ENCODE measurements around the gene CST8.
"Not testable (repeated sequence)": the region's sequence is repeated elsewhere in the genome, so short reads cannot be mapped to it uniquely, and the experiment has no call there.

The CST8 gene

GRCh38 chr20:23456409-23456808, 34.5 kb upstream of the CST8 start:
- Mint-ChIP-seq H3K9me3 (no peaks in the 10 kb centered on the region), H3K4me3 (no peak overlapping the region), H3K27me3 (no peaks in the 10 kb centered on the region), H3K4me1 (peaks cover 20% of the 10 kb centered on the region), H3K27ac (no peak overlapping the region), H3K36me3 (ENCODE audit: low read depth) (no peaks in the 10 kb centered on the region)
- ATAC-seq (no peak), DNase-seq (no peak)

DNA sequence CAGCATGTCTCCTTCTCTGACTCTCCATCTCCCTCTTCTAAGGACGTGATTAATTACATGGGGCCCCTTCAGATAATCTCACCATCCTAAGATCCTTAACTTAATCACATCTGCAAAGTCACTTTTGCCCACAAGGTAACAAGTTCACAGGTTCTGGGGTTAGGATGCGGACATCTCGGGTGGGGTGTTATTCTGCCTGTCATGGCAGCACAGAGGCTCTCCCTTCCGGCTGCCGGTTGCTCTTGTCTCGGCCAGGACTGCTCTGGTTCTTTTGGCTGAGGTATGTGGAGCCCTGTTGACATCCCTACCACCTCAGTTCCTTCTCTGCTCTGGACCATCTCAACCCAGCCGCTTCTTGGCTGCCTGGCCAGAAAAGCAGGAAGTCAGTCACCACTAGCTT, 34.0 kb upstream of the CST8 start:
- no peaks in the 10 kb centered on the region for H3K36me3 Mint-ChIP-seq (ENCODE audit: low read depth)
- no peak overlapping the region for H3K27ac Mint-ChIP-seq
- H3K4me3 Mint-ChIP-seq = no peak overlapping the region
- no peak for ATAC-seq
- H3K4me1 Mint-ChIP-seq = peaks cover 20% of the 10 kb centered on the region
- no peaks in the 10 kb centered on the region for H3K9me3 Mint-ChIP-seq
- DNase-seq = no peak
- no peaks in the 10 kb centered on the region for H3K27me3 Mint-ChIP-seq

DNA sequence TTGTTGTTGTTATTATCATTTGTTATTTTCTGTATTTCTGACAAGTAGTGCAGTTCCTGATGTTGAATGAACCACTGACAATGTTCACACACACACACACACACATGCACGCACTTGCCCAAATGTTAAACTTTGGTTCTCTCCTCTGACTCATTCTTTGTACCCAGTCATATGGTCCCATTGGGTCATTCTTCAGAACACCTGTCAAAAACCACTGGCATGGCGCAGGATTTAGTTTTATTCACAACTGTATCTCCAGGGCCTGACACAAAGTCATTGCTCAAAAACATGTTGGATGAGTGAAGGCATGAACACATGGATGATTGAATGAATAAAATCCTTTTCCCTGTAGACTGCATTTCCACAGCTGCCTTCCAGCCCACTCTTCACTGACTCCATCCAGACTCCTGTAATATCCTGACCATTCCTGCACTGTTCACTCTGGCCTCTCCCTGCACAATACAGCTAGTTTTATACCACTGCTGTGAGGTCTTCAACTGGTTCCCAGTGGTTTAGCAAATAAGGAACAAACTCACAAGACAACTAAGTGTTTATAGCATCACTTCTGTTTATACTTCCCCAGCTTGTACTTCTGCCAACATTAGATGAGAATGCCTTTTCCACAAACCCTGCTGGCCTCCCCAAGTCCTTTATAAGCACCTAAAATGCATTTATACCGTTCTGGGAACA, 31.3 kb upstream of the CST8 start:
- no peak for ATAC-seq

DNA sequence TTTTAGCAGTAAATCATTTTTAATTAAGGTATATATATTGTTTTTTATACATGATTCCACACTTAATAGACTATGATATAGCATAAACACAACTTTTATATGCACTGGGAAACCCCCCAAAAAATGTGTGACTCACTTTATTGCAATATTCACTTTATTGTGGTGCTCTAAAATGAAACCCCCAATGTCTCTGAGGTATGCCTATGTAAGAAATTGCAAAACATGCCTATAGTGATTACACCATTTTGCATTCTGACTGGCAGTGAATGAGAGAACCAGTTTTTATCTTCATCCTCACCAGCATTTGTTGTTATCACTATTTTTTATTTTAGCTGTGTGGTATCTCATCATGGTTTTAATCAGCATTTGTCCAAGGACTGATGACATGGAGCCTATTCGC, 29.7 kb upstream of the CST8 start:
- Mint-ChIP-seq H3K4me1 (peaks cover 15% of the 10 kb centered on the region), H3K4me3 (no peak overlapping the region), H3K27me3 (peaks cover 5% of the 10 kb centered on the region), H3K9me3 (peaks cover 8% of the 10 kb centered on the region), H3K36me3 (ENCODE audit: low read depth) (no peaks in the 10 kb centered on the region), H3K27ac (no peak overlapping the region)
- ATAC-seq (no peak), DNase-seq (no peak)

More for the DNA sequence above, 31.3 kb upstream of the CST8 start:
- Mint-ChIP-seq H3K27me3 (no peaks in the 10 kb centered on the region), H3K9me3 (peaks cover 3% of the 10 kb centered on the region), H3K27ac (no peak overlapping the region), H3K4me1 (peaks cover 20% of the 10 kb centered on the region), H3K4me3 (no peak overlapping the region), H3K36me3 (ENCODE audit: low read depth) (no peaks in the 10 kb centered on the region)
- DNase-seq = no peak

- not testable (repeated sequence) for ATAC-seq; H3K4me3 Mint-ChIP-seq; H3K27ac Mint-ChIP-seq; H3K27me3 Mint-ChIP-seq; DNase-seq; H3K4me1 Mint-ChIP-seq; H3K36me3 Mint-ChIP-seq (ENCODE audit: low read depth)
- H3K9me3 Mint-ChIP-seq = peaks cover 20% of the 10 kb centered on the region
These were observed 24.0 kb upstream of the CST8 start for GRCh38 chr20:23466961-23467360.

DNA sequence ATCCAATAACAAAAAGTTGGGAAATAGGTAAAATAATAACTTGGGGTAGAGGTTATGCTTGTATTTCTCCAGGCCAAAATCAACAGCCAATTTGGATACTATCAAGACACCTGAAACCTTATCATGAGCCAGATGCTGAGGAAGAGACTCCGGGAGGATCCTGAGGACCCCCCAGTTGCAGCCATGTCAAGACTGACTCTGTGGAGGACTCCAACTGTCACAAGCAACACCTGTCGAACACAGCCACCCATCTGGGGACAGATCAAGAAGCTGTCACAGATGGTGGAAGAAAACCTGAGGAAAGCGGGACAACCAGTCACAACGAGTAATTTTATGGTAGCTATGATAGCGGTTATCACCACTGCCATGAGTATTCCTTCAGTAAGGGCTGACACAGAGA, 18.6 kb upstream of the CST8 start:
- H3K27me3 Mint-ChIP-seq; H3K36me3 Mint-ChIP-seq (ENCODE audit: low read depth); H3K4me3 Mint-ChIP-seq; H3K27ac Mint-ChIP-seq; H3K4me1 Mint-ChIP-seq; DNase-seq; H3K9me3 Mint-ChIP-seq; ATAC-seq: not testable (repeated sequence)

- H3K36me3 Mint-ChIP-seq (ENCODE audit: low read depth); H3K27ac Mint-ChIP-seq; H3K9me3 Mint-ChIP-seq; DNase-seq; H3K4me1 Mint-ChIP-seq; H3K4me3 Mint-ChIP-seq; ATAC-seq; H3K27me3 Mint-ChIP-seq: not testable (repeated sequence)
These were observed 17.6 kb upstream of the CST8 start for GRCh38 chr20:23473293-23473692.

DNA sequence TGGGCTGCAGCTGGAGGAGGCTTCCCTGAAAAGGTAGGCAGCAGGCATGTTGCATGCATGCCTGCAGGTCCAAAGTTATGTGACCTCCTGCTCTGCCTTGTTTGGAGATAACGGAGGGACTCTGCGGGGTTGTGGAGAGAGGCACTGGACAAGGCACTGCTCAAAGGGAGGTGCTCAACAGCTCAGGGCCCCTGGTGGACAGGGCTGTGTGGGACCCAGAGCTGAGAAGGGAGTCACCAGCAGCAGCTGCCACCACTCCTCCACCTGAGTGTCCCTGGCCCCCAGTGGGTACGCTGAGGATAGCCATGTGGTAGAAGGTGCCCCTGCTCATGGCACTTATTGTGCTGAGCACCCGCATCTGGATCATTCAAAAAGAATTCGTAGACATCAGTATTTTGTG, 15.5 kb upstream of the CST8 start:
- H3K9me3 Mint-ChIP-seq = no peaks in the 10 kb centered on the region
- H3K36me3 Mint-ChIP-seq (ENCODE audit: low read depth) = no peaks in the 10 kb centered on the region
- H3K27ac Mint-ChIP-seq = no peak overlapping the region
- peaks cover 2% of the 10 kb centered on the region for H3K27me3 Mint-ChIP-seq
- DNase-seq (no peak), ATAC-seq (peak; percentile 28)
- no peak overlapping the region for H3K4me3 Mint-ChIP-seq
- no peaks in the 10 kb centered on the region for H3K4me1 Mint-ChIP-seq

DNA sequence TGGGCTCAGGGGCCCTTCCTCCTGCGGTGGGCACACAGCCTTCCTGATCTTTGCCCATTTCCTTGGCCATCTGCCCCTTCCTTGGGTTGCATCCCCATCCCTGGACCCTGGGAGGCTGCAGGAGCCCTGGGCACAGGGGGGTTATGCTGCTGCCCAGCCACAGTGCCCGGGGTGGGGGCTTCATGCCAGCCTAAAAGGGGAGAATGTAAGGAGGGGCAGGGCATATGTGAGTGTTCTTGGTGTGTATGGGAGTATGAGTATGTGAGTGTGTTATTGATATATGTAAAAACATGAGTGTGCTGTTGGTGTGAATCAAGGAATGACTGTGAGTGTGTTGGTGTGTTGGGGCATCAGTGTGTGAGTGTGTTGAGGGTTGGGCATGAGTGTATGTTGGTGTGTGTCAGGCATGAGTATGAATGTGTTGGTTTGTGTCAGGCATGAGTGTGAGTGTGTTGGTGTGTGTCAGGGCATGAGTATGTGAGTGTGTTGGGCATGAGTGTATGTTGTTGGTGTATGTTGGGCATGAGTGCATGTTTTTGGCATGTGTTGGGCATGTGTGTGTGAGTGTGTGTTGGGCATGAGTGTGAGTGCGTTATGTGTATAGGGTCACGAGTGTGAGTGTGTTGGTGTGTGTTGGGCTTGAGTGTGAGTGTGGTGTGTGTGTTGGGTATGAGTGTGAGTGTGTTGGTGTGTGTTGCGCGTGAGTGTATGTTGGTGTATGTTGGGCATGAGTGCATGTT, 14.7 kb upstream of the CST8 start:
- Mint-ChIP-seq H3K4me3 (no peak overlapping the region), H3K9me3 (no peaks in the 10 kb centered on the region), H3K27ac (no peak overlapping the region), H3K4me1 (no peaks in the 10 kb centered on the region), H3K27me3 (peaks cover 2% of the 10 kb centered on the region), H3K36me3 (ENCODE audit: low read depth) (no peaks in the 10 kb centered on the region)
- ATAC-seq (no peak), DNase-seq (no peak)

DNA sequence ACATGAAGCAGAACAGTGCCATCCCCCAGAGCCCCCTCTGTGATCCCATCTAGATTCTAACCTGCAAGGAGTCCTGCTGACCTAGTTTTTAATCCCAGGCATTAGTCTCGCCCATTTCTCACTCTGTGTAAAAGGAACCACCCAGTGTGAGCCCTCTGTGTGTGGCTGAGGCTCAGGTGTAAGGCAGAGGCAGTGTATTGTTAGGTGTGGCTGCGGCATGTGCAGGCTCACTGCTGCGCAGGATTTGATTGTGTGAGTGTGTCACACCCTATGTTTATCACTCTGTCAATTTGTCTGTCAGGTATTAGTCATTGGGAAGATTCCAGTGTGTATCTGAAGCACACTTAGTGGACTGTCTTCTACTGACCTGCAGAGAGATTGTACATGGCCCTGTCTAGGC, 13.7 kb upstream of the CST8 start:
- Mint-ChIP-seq H3K4me1 (no peaks in the 10 kb centered on the region), H3K36me3 (ENCODE audit: low read depth) (no peaks in the 10 kb centered on the region), H3K27me3 (peaks cover 4% of the 10 kb centered on the region), H3K27ac (no peak overlapping the region), H3K9me3 (no peaks in the 10 kb centered on the region), H3K4me3 (no peak overlapping the region)
- no peak for DNase-seq
- no peak for ATAC-seq

- H3K9me3 Mint-ChIP-seq = no peaks in the 10 kb centered on the region
- no peaks in the 10 kb centered on the region for H3K36me3 Mint-ChIP-seq (ENCODE audit: low read depth)
- no peak overlapping the region for H3K4me3 Mint-ChIP-seq
- DNase-seq (no peak), ATAC-seq (peak; percentile 22)
- peaks cover 4% of the 10 kb centered on the region for H3K27me3 Mint-ChIP-seq
- H3K27ac Mint-ChIP-seq = no peak overlapping the region
- no peaks in the 10 kb centered on the region for H3K4me1 Mint-ChIP-seq
These were observed 11.9 kb upstream of the CST8 start for GRCh38 chr20:23479043-23479442.

GRCh38 chr20:23482138-23482537, 8.8 kb upstream of the CST8 start:
- DNase-seq (no peak), ATAC-seq (no peak)
- Mint-ChIP-seq H3K9me3 (no peaks in the 10 kb centered on the region), H3K4me3 (no peak overlapping the region), H3K27me3 (peaks cover 4% of the 10 kb centered on the region), H3K27ac (no peak overlapping the region), H3K4me1 (no peaks in the 10 kb centered on the region), H3K36me3 (ENCODE audit: low read depth) (no peaks in the 10 kb centered on the region)

GRCh38 chr20:23484081-23484480, 6.8 kb upstream of the CST8 start:
- no peaks in the 10 kb centered on the region for H3K4me1 Mint-ChIP-seq
- no peak overlapping the region for H3K27ac Mint-ChIP-seq
- H3K9me3 Mint-ChIP-seq = no peaks in the 10 kb centered on the region
- H3K4me3 Mint-ChIP-seq = no peak overlapping the region
- H3K27me3 Mint-ChIP-seq = peaks cover 4% of the 10 kb centered on the region
- no peak for DNase-seq
- no peak for ATAC-seq
- no peaks in the 10 kb centered on the region for H3K36me3 Mint-ChIP-seq (ENCODE audit: low read depth)

GRCh38 chr20:23488470-23488869, 2.4 kb upstream of the CST8 start:
- no peaks in the 10 kb centered on the region for H3K36me3 Mint-ChIP-seq (ENCODE audit: low read depth)
- H3K27me3 Mint-ChIP-seq = no peaks in the 10 kb centered on the region
- no peak overlapping the region for H3K4me3 Mint-ChIP-seq
- H3K27ac Mint-ChIP-seq = no peak overlapping the region
- no peak for ATAC-seq
- no peaks in the 10 kb centered on the region for H3K9me3 Mint-ChIP-seq
- peaks cover 8% of the 10 kb centered on the region for H3K4me1 Mint-ChIP-seq
- no peak for DNase-seq

GRCh38 chr20:23488996-23489395, 1.9 kb upstream of the CST8 start:
- H3K9me3 Mint-ChIP-seq = no peaks in the 10 kb centered on the region
- H3K36me3 Mint-ChIP-seq (ENCODE audit: low read depth) = no peaks in the 10 kb centered on the region
- DNase-seq (no peak), ATAC-seq (no peak)
- H3K4me1 Mint-ChIP-seq = peaks cover 8% of the 10 kb centered on the region
- H3K27ac Mint-ChIP-seq = no peak overlapping the region
- H3K27me3 Mint-ChIP-seq = no peaks in the 10 kb centered on the region
- H3K4me3 Mint-ChIP-seq = no peak overlapping the region
